Kidney epithelial cell (primary cell): ENCODE data around the gene DCDC2C. TPM values are rescaled to one million over a fixed set of nuclear protein-coding genes. Genes with fewer than 3 reads are reported as not detected.

Experiments used
- DNase-seq: peaks from one replicate; pipeline ENCODE4 v3.0.0-alpha.2; 2010; ENCODE audit warnings: low read depth
- H3K27me3 ChIP-seq: 2 replicates; pipeline ENCODE4 v1.6.0; 2011; ENCODE audit warnings: low read length; ENCODE audit not compliant: control insufficient read depth, insufficient read depth
- H3K36me3 ChIP-seq: 2 replicates; pipeline ENCODE4 v1.5.1; 2011; ENCODE audit warnings: low read length; ENCODE audit not compliant: control insufficient read depth, insufficient read depth
- H3K4me3 ChIP-seq: 2 replicates; pipeline ENCODE4 v1.5.1; 2011; ENCODE audit warnings: low read depth, mild to moderate bottlenecking, control low read depth, low read length
- CTCF ChIP-seq: IDR thresholded peaks from 2 replicates; pipeline ENCODE4 v1.5.1; 2011; ENCODE audit warnings: mild to moderate bottlenecking, moderate library complexity, low read length, control low read depth, inconsistent platforms; ENCODE audit not compliant: insufficient read depth, poor library complexity, severe bottlenecking
- total RNA-seq: library from RNA; depleted of rRNA; stranded (reverse); fragments of >200 nt; gene quantifications from 2 replicates; pipeline ENCODE4 v1.2.3, GENCODE V29; 2015

DCDC2C gene
- total RNA-seq, 1 donor from 2014 or later, result not detected

DNA sequence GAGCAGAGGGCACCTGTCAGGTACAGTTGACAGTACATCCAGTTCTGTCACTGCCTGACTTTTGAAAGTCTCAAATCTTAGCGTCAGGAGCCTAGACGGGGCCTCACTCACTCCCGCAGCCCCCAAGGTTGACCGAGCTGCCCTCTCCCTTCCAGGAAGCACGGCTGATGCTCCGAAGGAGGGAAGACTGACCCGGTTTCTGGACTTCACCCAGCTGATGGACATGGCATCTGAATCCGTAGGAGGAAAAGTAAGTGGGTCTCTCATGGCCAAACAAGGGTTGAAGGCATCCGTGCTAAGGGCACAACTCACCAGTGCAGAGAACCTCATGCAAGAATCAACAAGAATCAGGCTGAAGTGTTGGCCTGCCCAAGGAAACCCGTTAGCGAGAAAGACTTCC lies 32.4 kb upstream of the DCDC2C start:
- H3K4me3 ChIP-seq, result no peak overlapping the region
- DNase-seq, result no peak
- H3K27me3 ChIP-seq, result no peaks in the 10 kb centered on the region
- H3K36me3 ChIP-seq, result no peaks in the 10 kb centered on the region
- no peak for TF ChIP-seq CTCF

DNA sequence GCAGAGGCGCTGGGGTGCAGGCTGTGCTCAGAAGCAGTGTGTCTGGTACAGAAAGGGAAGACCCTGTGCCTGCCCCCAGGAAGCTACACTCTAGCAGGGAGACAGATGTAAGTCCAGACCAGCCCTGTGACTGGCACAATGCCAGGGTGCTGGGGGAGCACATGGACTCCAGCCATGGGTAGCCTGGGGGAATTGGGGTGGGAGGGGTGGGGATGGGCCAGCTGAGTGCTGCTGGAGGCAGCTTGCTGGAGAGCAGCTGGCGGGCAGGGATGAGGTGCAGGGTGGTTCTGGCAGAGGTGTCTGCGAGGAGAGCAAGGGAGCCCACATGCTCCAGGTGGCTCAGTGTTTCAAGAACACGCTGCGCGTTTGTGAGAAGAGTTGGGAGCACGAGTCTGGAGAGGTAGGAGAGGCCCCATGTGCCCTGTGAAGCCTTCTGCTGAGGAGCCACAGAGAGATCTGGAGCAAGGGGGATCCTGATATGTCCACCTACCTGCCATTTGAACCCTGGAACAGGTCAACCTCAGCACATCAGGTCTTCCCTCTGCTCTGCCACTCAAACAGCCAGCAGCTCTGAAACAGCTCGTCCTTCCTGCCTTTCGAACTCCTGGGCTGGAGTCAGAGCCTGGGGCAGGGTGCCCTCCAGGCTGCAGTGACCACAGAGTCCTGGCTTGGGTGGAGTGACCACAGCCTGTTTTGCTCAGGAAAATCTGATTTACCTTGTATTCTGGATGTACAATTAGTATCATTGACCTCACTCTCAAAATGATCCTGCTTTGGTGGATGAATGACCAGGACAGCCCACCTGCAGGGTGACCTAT lies 30.3 kb upstream of the DCDC2C start:
- DNase-seq, result no peak
- Histone ChIP-seq H3K36me3 (no peaks in the 10 kb centered on the region), H3K27me3 (no peaks in the 10 kb centered on the region), H3K4me3 (no peak overlapping the region)
- no peak for TF ChIP-seq CTCF

DNA sequence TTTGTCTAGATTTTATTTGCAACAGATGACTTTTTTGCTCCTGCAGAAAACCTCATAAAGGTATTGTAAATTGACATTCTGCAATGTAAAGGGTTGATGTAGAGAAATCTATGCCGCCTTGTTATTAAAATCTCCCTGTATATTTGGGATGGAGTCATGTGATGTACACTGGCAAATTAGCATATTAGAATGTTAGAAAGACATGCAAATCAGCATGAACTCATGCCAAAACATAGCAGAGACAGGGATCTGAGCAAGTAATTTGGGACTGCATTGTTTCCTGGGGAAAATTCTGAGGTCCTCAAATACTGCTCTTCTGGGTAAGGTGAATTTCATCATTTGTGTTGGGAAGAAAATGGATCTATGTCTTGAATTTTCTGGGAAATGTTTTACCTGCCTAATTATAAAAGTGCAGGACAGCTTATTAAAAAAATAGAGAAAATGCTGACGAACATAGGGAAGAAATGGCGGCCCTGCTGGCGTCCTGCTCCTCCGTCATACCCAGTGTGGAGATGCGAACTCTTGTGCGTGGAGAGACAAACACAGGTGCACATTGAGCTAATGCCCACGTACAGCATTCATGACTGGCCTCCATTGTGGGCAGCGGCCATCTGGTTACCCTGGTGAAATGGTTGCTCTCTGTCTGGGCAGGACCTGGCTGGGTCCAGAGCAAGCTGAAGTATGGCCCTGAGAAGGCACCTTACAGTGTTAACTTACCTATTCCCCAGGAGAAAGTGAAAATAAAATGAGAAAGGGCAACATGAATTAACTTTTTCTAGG lies 29.1 kb upstream of the DCDC2C start:
- TF ChIP-seq CTCF, result no peak

GRCh38 chr2:3675687-3676086 lies 27.7 kb upstream of the DCDC2C start:
- H3K36me3 ChIP-seq, result no peaks in the 10 kb centered on the region
- no peak for TF ChIP-seq CTCF
- no peak for DNase-seq
- no peaks in the 10 kb centered on the region for H3K27me3 ChIP-seq
- no peak overlapping the region for H3K4me3 ChIP-seq

More for the DNA sequence above, 29.1 kb upstream of the DCDC2C start:
- no peaks in the 10 kb centered on the region for H3K27me3 ChIP-seq
- no peak for DNase-seq
- no peaks in the 10 kb centered on the region for H3K36me3 ChIP-seq
- H3K4me3 ChIP-seq, result no peak overlapping the region

- H3K4me3 ChIP-seq, result no peak overlapping the region
- no peaks in the 10 kb centered on the region for H3K36me3 ChIP-seq
Measured at GRCh38 chr2:3677436-3677835, 25.9 kb upstream of the DCDC2C start.

More at GRCh38 chr2:3677436-3677835, 25.9 kb upstream of the DCDC2C start:
- no peak for TF ChIP-seq CTCF
- no peaks in the 10 kb centered on the region for H3K27me3 ChIP-seq
- DNase-seq, result no peak
